ENCODE measurements around the gene TBC1D1.

Gene TBC1D1

DNA sequence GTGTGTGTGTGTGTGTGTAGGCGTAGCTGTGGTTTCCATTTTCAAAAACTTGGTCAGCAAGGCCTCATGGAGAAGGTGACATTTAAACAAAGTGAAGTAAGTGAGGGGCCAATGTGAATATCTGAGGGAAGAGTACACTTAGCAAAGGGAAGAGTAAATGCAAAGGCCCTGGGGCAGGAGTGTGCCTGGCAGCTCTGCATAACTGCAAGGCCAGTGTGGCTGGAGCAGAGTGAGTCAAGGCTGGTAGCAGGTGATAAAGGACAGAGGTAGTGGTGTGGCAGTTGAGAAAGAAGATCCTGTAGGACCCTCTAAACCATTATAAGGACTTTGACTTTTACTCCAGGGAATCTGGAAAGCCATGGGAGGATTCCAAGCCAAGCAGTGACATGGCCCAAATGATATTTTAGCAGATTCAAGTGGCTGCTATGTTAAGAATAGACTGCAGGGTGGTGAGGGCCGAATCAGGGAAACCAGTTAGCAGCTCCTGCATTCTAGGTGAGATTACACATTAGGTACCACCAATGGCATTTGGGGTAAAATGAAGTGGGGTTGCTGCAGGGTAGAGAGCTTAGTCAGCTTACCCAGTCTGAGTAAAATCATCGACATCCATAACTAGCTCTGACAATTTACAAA is 5.9 kb upstream of the TBC1D1 start:
- Histone ChIP-seq H3K4me3 (ENCODE audit: low read length) (no peak overlapping the region), H3K36me3 (replicated peaks; ENCODE audit: insufficient read depth, low read length) (no peaks in the 10 kb centered on the region), H2AFZ (ENCODE audit: low read length) (no peak overlapping the region), H3K9me3 (replicated peaks; ENCODE audit: insufficient read depth, low read length) (no peaks in the 10 kb centered on the region), H3K4me2 (ENCODE audit: low read depth, low read length) (no peak overlapping the region), H3F3A (ENCODE audit: insufficient read depth, low read length) (0 out of 2 replicates have a peak, but pooled peaks cover 7% of the 10 kb centered on the region), H3K27ac (ENCODE audit: low read length) (no peak overlapping the region), H3K9me2 (replicated peaks; ENCODE audit: insufficient read depth, low read length) (no peaks in the 10 kb centered on the region), H3K27me3 (replicated peaks; ENCODE audit: insufficient read depth, low read length) (no peaks in the 10 kb centered on the region), H4K20me1 (ENCODE audit: insufficient read depth, low read length) (no peaks in the 10 kb centered on the region), H3K4me1 (ENCODE audit: low read length) (no peaks in the 10 kb centered on the region), H3K79me2 (ENCODE audit: low read length) (no peaks in the 10 kb centered on the region), H3K9ac (ENCODE audit: low read length) (no peak overlapping the region)
- no peak for DNase-seq
- TF ChIP-seq EZH2 (optimal IDR thresholded peaks at IDR 0.05; ENCODE audit: low read depth, low read length) (no peak), CTCF (IDR thresholded peaks at IDR 0.05; ENCODE audit: low read length) (no peak), EZH2phosphoT487 (IDR thresholded peaks at IDR 0.05; ENCODE audit: low read length) (no peak)

DNA sequence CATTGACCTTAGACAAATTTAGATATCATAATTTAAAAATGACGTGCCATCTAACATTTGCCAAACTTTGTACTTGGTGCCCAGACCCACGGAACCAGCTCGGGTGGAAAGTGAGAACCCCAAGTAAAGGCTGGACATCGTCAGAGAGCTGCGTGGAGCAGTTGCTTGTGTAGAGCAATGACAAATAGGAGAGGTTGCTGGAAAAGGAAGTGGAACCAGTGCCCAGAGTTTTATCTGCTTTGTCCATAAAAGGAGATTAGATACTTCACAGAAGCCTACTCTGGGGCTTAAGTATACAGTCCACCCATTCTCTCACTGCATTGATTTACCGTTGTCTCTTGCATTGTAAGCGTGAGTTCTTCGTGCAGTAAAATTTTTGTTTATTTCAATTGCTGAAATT is 5.4 kb upstream of the TBC1D1 start:
- Histone ChIP-seq H3K27ac (ENCODE audit: low read length) (no peak overlapping the region), H3K79me2 (ENCODE audit: low read length) (no peaks in the 10 kb centered on the region), H3K9me2 (replicated peaks; ENCODE audit: insufficient read depth, low read length) (no peaks in the 10 kb centered on the region), H2AFZ (ENCODE audit: low read length) (no peak overlapping the region), H3K9ac (ENCODE audit: low read length) (no peak overlapping the region), H3K4me1 (ENCODE audit: low read length) (no peaks in the 10 kb centered on the region), H3F3A (ENCODE audit: insufficient read depth, low read length) (0 out of 2 replicates have a peak, but pooled peaks cover 10% of the 10 kb centered on the region), H3K36me3 (replicated peaks; ENCODE audit: insufficient read depth, low read length) (no peaks in the 10 kb centered on the region), H3K4me3 (ENCODE audit: low read length) (no peak overlapping the region), H3K4me2 (ENCODE audit: low read depth, low read length) (no peak overlapping the region), H3K9me3 (replicated peaks; ENCODE audit: insufficient read depth, low read length) (no peaks in the 10 kb centered on the region), H3K27me3 (replicated peaks; ENCODE audit: insufficient read depth, low read length) (no peaks in the 10 kb centered on the region), H4K20me1 (ENCODE audit: insufficient read depth, low read length) (no peaks in the 10 kb centered on the region)
- DNase-seq, result no peak
- no peak for TF ChIP-seq EZH2phosphoT487 (IDR thresholded peaks at IDR 0.05; ENCODE audit: low read length)
- no peak for TF ChIP-seq CTCF (IDR thresholded peaks at IDR 0.05; ENCODE audit: low read length)
- no peak for TF ChIP-seq EZH2 (optimal IDR thresholded peaks at IDR 0.05; ENCODE audit: low read depth, low read length)

- H3K9me2 ChIP-seq (replicated peaks; ENCODE audit: insufficient read depth, low read length), result no peaks in the 10 kb centered on the region
- H3K4me1 ChIP-seq (ENCODE audit: low read length), result peaks cover 12% of the 10 kb centered on the region
Measured at GRCh38 chr4:37889849-37890800, 759 bp upstream of the TBC1D1 start.

More at GRCh38 chr4:37889849-37890800, 759 bp upstream of the TBC1D1 start:
- TF ChIP-seq EZH2phosphoT487 (IDR thresholded peaks at IDR 0.05; ENCODE audit: low read length) (no peak), CTCF (IDR thresholded peaks at IDR 0.05; ENCODE audit: low read length) (no peak), EZH2 (optimal IDR thresholded peaks at IDR 0.05; ENCODE audit: low read depth, low read length) (no peak)
- Histone ChIP-seq H3K4me2 (ENCODE audit: low read depth, low read length) (peak overlapping the region; percentile 81), H3K27me3 (replicated peaks; ENCODE audit: insufficient read depth, low read length) (no peaks in the 10 kb centered on the region), H2AFZ (ENCODE audit: low read length) (peak overlapping the region; percentile 91), H3K4me3 (ENCODE audit: low read length) (peak overlapping the region; percentile 65), H4K20me1 (ENCODE audit: insufficient read depth, low read length) (no peaks in the 10 kb centered on the region), H3K79me2 (ENCODE audit: low read length) (peaks cover 32% of the 10 kb centered on the region), H3F3A (ENCODE audit: insufficient read depth, low read length) (peaks cover 21% of the 10 kb centered on the region), H3K36me3 (replicated peaks; ENCODE audit: insufficient read depth, low read length) (no peaks in the 10 kb centered on the region), H3K9ac (ENCODE audit: low read length) (peak overlapping the region; percentile 80), H3K27ac (ENCODE audit: low read length) (peak overlapping the region; percentile 66; the same call in 1 of the 2 replicates), H3K9me3 (replicated peaks; ENCODE audit: insufficient read depth, low read length) (no peaks in the 10 kb centered on the region)
- DNase-seq, result peak; percentile 57

Data from MM.1S (cell line).